OCI-LY1 (cell line): ENCODE data around the gene TUBA1C.

Experiments
- H2AFZ ChIP-seq: fragments of 200-600 bp; sonication (generic), shearing (Covaris generic); 2 replicates; pipeline ENCODE4 v1.6.0; 2014; ENCODE audit warnings: antibody characterized with exemption, mild to moderate bottlenecking, low read length
- H3F3A ChIP-seq: fragments of 200-600 bp; sonication (generic), shearing (Covaris generic); 2 replicates; pipeline ENCODE4 v1.6.0; 2014; ENCODE audit warnings: mild to moderate bottlenecking, antibody characterized with exemption, low read length, moderate library complexity; ENCODE audit not compliant: insufficient read depth
- H3K27ac ChIP-seq: fragments of 200-600 bp; sonication (generic); 2 replicates; pipeline ENCODE4 v1.5.1; 2014; ENCODE audit warnings: low read length, mixed run types, mild to moderate bottlenecking, low read depth; ENCODE audit not compliant: poor library complexity, severe bottlenecking
- H3K27me3 ChIP-seq: fragments of 200-600 bp; sonication (generic); 2 replicates; pipeline ENCODE4 v1.6.0; 2014; ENCODE audit warnings: antibody characterized with exemption, mild to moderate bottlenecking, low read length, moderate library complexity; ENCODE audit not compliant: insufficient read depth
- H3K36me3 ChIP-seq: fragments of 200-600 bp; sonication (generic); 2 replicates; pipeline ENCODE4 v1.6.1; 2014; ENCODE audit warnings: mild to moderate bottlenecking, antibody characterized with exemption, low read length, moderate library complexity, mixed read lengths; ENCODE audit not compliant: insufficient read depth
- H3K4me1 ChIP-seq: fragments of 200-600 bp; sonication (generic); 2 replicates; pipeline ENCODE4 v1.5.1; 2014; ENCODE audit warnings: mild to moderate bottlenecking, low read length, moderate library complexity; ENCODE audit not compliant: insufficient read depth, severe bottlenecking
- H3K4me2 ChIP-seq: fragments of 200-600 bp; sonication (generic), shearing (Covaris generic); 2 replicates; pipeline ENCODE4 v1.6.1; 2014; ENCODE audit warnings: low read length
- H3K4me3 ChIP-seq: fragments of 200-600 bp; sonication (generic); 2 replicates; pipeline ENCODE4 v1.5.1; 2014; ENCODE audit warnings: low read length, low read depth, mild to moderate bottlenecking, mixed read lengths; ENCODE audit not compliant: poor library complexity, severe bottlenecking
- H3K79me2 ChIP-seq: fragments of 200-600 bp; shearing (Covaris generic); 2 replicates; pipeline ENCODE4 v1.6.1; 2016; ENCODE audit warnings: mixed run types, low read length, mixed read lengths; ENCODE audit not compliant: insufficient read depth
- H3K9ac ChIP-seq: fragments of 200-600 bp; sonication (generic), shearing (Covaris generic); 2 replicates; pipeline ENCODE4 v1.6.1; 2014; ENCODE audit warnings: mild to moderate bottlenecking, low read length, mixed read lengths
- H3K9me2 ChIP-seq: fragments of 200-600 bp; sonication (generic), shearing (Covaris generic); 2 replicates; pipeline ENCODE4 v1.6.1; 2014; ENCODE audit warnings: low read depth, mild to moderate bottlenecking, low read length, mixed read lengths
- H3K9me3 ChIP-seq: fragments of 200-600 bp; shearing (Covaris generic); 2 replicates; pipeline ENCODE4 v1.6.1; 2014; ENCODE audit warnings: low read length, mixed read lengths
- H4K20me1 ChIP-seq: fragments of 200-600 bp; sonication (generic), shearing (Covaris generic); 2 replicates; pipeline ENCODE4 v1.6.0; 2016; ENCODE audit warnings: mild to moderate bottlenecking, low read length; ENCODE audit not compliant: insufficient read depth
- CTCF ChIP-seq: fragments of 200-600 bp; sonication (generic), shearing (Covaris generic); IDR thresholded peaks from 2 replicates; pipeline ENCODE4 v1.5.1; 2017; ENCODE audit warnings: mild to moderate bottlenecking, antibody characterized with exemption, low read length, moderate library complexity, mixed read lengths
- EZH2 ChIP-seq: fragments of 200-600 bp; sonication (generic), shearing (Covaris generic); IDR thresholded peaks from 2 replicates; pipeline ENCODE4 v1.8.0; 2017; ENCODE audit warnings: borderline replicate concordance, mixed run types, mild to moderate bottlenecking, antibody characterized with exemption, low read length, moderate library complexity, mixed read lengths

TUBA1C gene

GRCh38 chr12:49260166-49260565, 4.7 kb upstream of the TUBA1C start:
- Histone ChIP-seq H3K79me2 (peaks cover 2% of the 10 kb centered on the region; the same call in 1 of the 2 replicates), H3F3A (no peaks in the 10 kb centered on the region), H3K9me3 (no peaks in the 10 kb centered on the region), H3K9me2 (no peaks in the 10 kb centered on the region), H3K27ac (no peak overlapping the region), H3K9ac (no peak overlapping the region), H3K4me2 (no peak overlapping the region), H3K4me3 (no peak overlapping the region), H3K36me3 (peaks cover 3% of the 10 kb centered on the region; the same call in 1 of the 2 replicates), H3K4me1 (peaks cover 19% of the 10 kb centered on the region), H2AFZ (no peak overlapping the region), H3K27me3 (no peaks in the 10 kb centered on the region), H4K20me1 (no peaks in the 10 kb centered on the region)
- TF ChIP-seq EZH2, result no peak
- TF ChIP-seq CTCF, result no peak

GRCh38 chr12:49260571-49261363, 4.1 kb upstream of the TUBA1C start:
- no peaks in the 10 kb centered on the region for H3K27me3 ChIP-seq
- no peak overlapping the region for H3K9ac ChIP-seq
- peaks cover 22% of the 10 kb centered on the region for H3K4me1 ChIP-seq
- no peaks in the 10 kb centered on the region for H4K20me1 ChIP-seq
- H3K79me2 ChIP-seq, result peaks cover 8% of the 10 kb centered on the region
- H3K9me2 ChIP-seq, result no peaks in the 10 kb centered on the region
- no peaks in the 10 kb centered on the region for H3F3A ChIP-seq
- H3K4me2 ChIP-seq, result no peak overlapping the region
- TF ChIP-seq CTCF, result no peak
- TF ChIP-seq EZH2, result no peak
- no peak overlapping the region for H3K4me3 ChIP-seq
- H3K36me3 ChIP-seq, result peaks cover 4% of the 10 kb centered on the region; the same call in 1 of the 2 replicates
- no peak overlapping the region for H2AFZ ChIP-seq
- H3K27ac ChIP-seq, result no peak overlapping the region
- no peaks in the 10 kb centered on the region for H3K9me3 ChIP-seq

GRCh38 chr12:49261721-49262120, 3.2 kb upstream of the TUBA1C start:
- H3K4me2 ChIP-seq, result no peak overlapping the region
- TF ChIP-seq CTCF (no peak), EZH2 (no peak)

More at GRCh38 chr12:49261721-49262120, 3.2 kb upstream of the TUBA1C start:
- Histone ChIP-seq H3K9me3 (no peaks in the 10 kb centered on the region), H3K9ac (no peak overlapping the region), H3F3A (no peaks in the 10 kb centered on the region), H3K27ac (no peak overlapping the region), H3K9me2 (no peaks in the 10 kb centered on the region), H4K20me1 (no peaks in the 10 kb centered on the region), H3K27me3 (no peaks in the 10 kb centered on the region), H3K4me1 (peaks cover 31% of the 10 kb centered on the region), H3K4me3 (no peak overlapping the region), H3K79me2 (peaks cover 18% of the 10 kb centered on the region), H3K36me3 (peaks cover 10% of the 10 kb centered on the region), H2AFZ (no peak overlapping the region)
